Liver (tissue), 3 donors: ENCODE results near the gene KRTAP5-1.

Experiments used
- FOXA1 ChIP-seq: IDR thresholded peaks from 2 replicates; pipeline ENCODE4 v1.6.1; 2016; ENCODE audit warnings: antibody characterized with exemption
- HNF4A ChIP-seq, 2 donors: conservative IDR thresholded peaks; 2 replicates each; pipeline ENCODE4 v1.6.1; 2016; ENCODE audit warnings: antibody characterized with exemption in 2 of 2, mild to moderate bottlenecking in 2 of 2
- RAD21 ChIP-seq, 2 donors: IDR thresholded peaks; 2 replicates each; pipeline ENCODE4 v1.6.1; 2016; ENCODE audit warnings: antibody characterized with exemption in 2 of 2, mild to moderate bottlenecking in 2 of 2
- RXRA ChIP-seq, 2 donors: IDR thresholded peaks; 2 replicates each; pipeline ENCODE4 v1.6.1; 2017 to 2018; ENCODE audit warnings: antibody characterized with exemption in 2 of 2, mild to moderate bottlenecking in 1 of 2
- TAF1 ChIP-seq: conservative IDR thresholded peaks from 2 replicates; pipeline ENCODE4 v1.6.1; 2016; ENCODE audit warnings: antibody characterized with exemption, mild to moderate bottlenecking
- YY1 ChIP-seq: IDR thresholded peaks from 2 replicates; pipeline ENCODE4 v1.6.1; 2016; ENCODE audit warnings: antibody characterized with exemption, mild to moderate bottlenecking
- TF ChIP-seq, protein P1 (sequence below): fragments of 150-350 bp; IDR thresholded peaks from 2 replicates; pipeline ENCODE4 v1.5.1; 2017; ENCODE audit warnings: improper control_type of control experiment, low read depth, low read length; ENCODE audit not compliant: missing input control
- TF ChIP-seq, protein P2 (sequence below): IDR thresholded peaks from 2 replicates; pipeline ENCODE4 v1.6.1; 2016; ENCODE audit warnings: antibody characterized with exemption
- donor health status: healthy.
- donor health status: healthy.

DNA sequence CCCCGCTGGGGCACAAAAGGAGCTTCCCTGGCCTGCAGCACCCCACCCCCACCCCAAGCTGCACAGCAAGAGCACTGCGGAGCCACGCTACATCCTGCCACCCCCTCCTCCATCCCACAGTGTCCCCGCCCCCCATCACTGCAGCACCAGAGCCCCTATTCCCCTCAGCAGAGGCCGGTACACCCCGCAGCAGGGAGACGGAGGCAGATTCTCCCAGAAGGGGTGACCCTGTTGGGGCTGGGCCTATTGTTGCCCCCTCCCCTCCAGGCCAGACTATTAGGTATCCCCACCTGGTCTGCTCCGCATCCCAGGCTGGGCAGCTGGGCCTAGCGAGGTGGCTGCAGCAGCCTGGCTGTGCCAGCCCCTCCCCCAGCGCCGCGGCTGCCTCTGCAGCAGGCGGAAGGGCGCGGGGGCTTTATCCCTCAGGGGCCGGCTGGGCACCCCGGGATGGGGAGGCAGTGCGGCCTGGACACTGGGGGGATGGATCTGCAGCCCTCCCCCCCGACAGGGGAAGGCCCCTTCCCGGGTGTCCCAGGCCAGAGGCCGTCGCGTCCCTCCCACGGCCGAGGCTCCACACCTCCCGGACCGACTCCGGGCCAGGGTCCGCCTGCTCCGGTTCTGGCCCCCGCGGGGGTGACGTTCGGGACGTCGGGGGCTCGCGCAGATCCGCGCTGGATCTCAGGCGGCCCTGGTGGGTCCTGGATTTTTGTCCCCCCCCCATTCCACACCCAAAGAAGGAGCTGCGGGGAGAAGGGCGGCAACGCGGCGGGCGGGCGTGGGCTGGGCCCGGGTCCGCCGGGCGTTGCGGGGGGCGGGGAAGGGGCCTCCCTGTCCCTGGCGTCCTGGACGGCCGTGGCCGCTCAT lies 14.0 kb downstream of the KRTAP5-1 start:
- TF ChIP-seq, protein P1, sequence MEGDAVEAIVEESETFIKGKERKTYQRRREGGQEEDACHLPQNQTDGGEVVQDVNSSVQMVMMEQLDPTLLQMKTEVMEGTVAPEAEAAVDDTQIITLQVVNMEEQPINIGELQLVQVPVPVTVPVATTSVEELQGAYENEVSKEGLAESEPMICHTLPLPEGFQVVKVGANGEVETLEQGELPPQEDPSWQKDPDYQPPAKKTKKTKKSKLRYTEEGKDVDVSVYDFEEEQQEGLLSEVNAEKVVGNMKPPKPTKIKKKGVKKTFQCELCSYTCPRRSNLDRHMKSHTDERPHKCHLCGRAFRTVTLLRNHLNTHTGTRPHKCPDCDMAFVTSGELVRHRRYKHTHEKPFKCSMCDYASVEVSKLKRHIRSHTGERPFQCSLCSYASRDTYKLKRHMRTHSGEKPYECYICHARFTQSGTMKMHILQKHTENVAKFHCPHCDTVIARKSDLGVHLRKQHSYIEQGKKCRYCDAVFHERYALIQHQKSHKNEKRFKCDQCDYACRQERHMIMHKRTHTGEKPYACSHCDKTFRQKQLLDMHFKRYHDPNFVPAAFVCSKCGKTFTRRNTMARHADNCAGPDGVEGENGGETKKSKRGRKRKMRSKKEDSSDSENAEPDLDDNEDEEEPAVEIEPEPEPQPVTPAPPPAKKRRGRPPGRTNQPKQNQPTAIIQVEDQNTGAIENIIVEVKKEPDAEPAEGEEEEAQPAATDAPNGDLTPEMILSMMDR: no peak
- TF ChIP-seq HNF4A (conservative IDR thresholded peaks at IDR 0.05) (no peak), TAF1 (no peak), RAD21 (IDR thresholded peaks at IDR 0.05) (no peak), FOXA1 (no peak), RXRA (IDR thresholded peaks at IDR 0.05) (no peak), YY1 (no peak)
- TF ChIP-seq, protein P2, sequence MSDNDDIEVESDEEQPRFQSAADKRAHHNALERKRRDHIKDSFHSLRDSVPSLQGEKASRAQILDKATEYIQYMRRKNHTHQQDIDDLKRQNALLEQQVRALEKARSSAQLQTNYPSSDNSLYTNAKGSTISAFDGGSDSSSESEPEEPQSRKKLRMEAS: no peak
